ENCODE results near the gene PLEKHG7.

Gene PLEKHG7

GRCh38 chr12:92803903-92804302, 101.1 kb downstream of the PLEKHG7 start:
- DNase-seq = no peak

- DNase-seq = no peak
Observed at GRCh38 chr12:92810370-92810769, 107.6 kb downstream of the PLEKHG7 start.

GRCh38 chr12:92814584-92814983, 111.8 kb downstream of the PLEKHG7 start:
- no peak for DNase-seq

- DNase-seq = no peak
Observed at GRCh38 chr12:92821142-92821541, 118.4 kb downstream of the PLEKHG7 start.

All from right kidney (tissue), 1 donor.